Ovary (tissue), 10 donors: ENCODE data around the gene ZNF658. TPM values are rescaled to one million over a fixed set of nuclear protein-coding genes. Genes with fewer than 3 reads are reported as not detected.
"Not testable (repeated sequence)": the region's sequence is repeated elsewhere in the genome, so short reads cannot be mapped to it uniquely, and the experiment has no call there.

Source experiments
- DNase-seq, 5 donors: peaks; one replicate each; pipeline ENCODE4 v3.0.0-alpha.2; 2019 to 2020
- H3K27ac ChIP-seq, 2 donors: fragments of 200-600 bp; one replicate each; pipeline versions ENCODE4 v1.5.1 to v1.8.0; 2019 to 2022
- H3K27me3 ChIP-seq: fragments of 200-600 bp; one replicate; pipeline ENCODE4 v1.8.0; 2022
- H3K36me3 ChIP-seq: fragments of 200-600 bp; sonication (generic); one replicate; pipeline ENCODE4 v1.5.1; 2019
- H3K4me1 ChIP-seq: one replicate; pipeline ENCODE4 v1.8.1; 2013; ENCODE audit warnings: mild to moderate bottlenecking, moderate library complexity; ENCODE audit not compliant: insufficient read depth
- H3K4me3 ChIP-seq: fragments of 200-600 bp; sonication (generic); one replicate; pipeline ENCODE4 v1.5.1; 2017
- H3K9me3 ChIP-seq, 2 donors: fragments of 200-600 bp in 1 of 2; sonication (generic) in 1 of 2; one replicate each; pipeline versions ENCODE4 v1.5.1 to v1.8.1; 2013 to 2019; ENCODE audit warnings: mild to moderate bottlenecking in 1 of 2, moderate library complexity in 1 of 2
- WGBS, 3 donors: extraction: QIAGEN DNeasy Blood & Tissue Kit in 1 of 3; methylation state at CpG; one replicate each; pipeline versions ENCODE4 v1.1.5 to v1.1.7; 2013 to 2017; 5-methylcytosine and 5-hydroxymethylcytosine counted together
- intact Hi-C, 4 donors: fragments of 100-400 bp; cut with DNase I; formaldehyde crosslinking; loops; one replicate each; pipeline versions ENCODE4 v1.11.0 to v1.15.1; 2022 to 2023
- long read RNA-seq, 3 donors: library from polyadenylated mRNA in 2 of 3; unstranded in 2 of 3; transcript quantifications; one replicate each; pipeline ENCODE4 v2.0.0 and lab custom pipeline, GENCODE V29; 2021 to 2026
- polyA plus RNA-seq, 2 donors: library from polyadenylated mRNA; stranded (reverse); fragments of 200-250 nt in 1 of 2; fragments of 350-450 nt in 1 of 2; fragmentation: Illumina TruSeq in 1 of 2; extraction: RNeasy Lipid Tissue Mini Kit (QIAGEN cat#74804) in 1 of 2; gene quantifications; one replicate each; pipeline ENCODE4 v1.2.3, GENCODE V29; 2013 to 2014
- total RNA-seq, 7 donors: library from RNA; depleted of rRNA in 2 of 7; stranded (reverse); fragments of >200 nt in 2 of 7; fragmentation: NEBNext Ultra II Directional in 3 of 7; extraction: Animal tissue kit (Norgen Biotek cat#: 25700) in 3 of 7; gene quantifications; one replicate each; pipeline versions ENCODE4 v1.1.0 to v1.2.4, GENCODE V29; 2016 to 2023
- donor health status: DM: no; HTN: no; CAD: no; lungs with moderate emphysema.
- donor health status: DM: no; HTN: no; CAD: no.
- donor health status: Bipolar disorder and iron deficiency.
- donor health status: DM: yes; HTN: yes; CAD: no.
- donor health status: DM: no; HTN: no; CAD: no.
- donor health status: DM: yes; HTN: yes; CAD: no.

The ZNF658 gene
- 10 to 100 TPM in 2 of 7 donors, 1 to 10 TPM in 5; 5.9 to 11.7 (median 7.6) TPM for total RNA-seq
- polyA plus RNA-seq: 1 to 10 TPM; 3.1 to 3.6 TPM
- long read RNA-seq, donor 1, full-length matches to known transcripts: 3 of 7 reads
- long read RNA-seq, donor 1, partial matches to known transcripts: 0 of 7 reads
- long read RNA-seq, donor 1, other reads (novel, unspliced or antisense): 4 of 7 reads
- long read RNA-seq, donor 2, full-length matches to known transcripts: 2 of 2 reads
- long read RNA-seq, donor 2, partial matches to known transcripts: 0 of 2 reads
- long read RNA-seq, donor 2, other reads (novel, unspliced or antisense): 0 of 2 reads
- long read RNA-seq, donor 3, full-length matches to known transcripts: 1 of 2 reads
- long read RNA-seq, donor 3, partial matches to known transcripts: 0 of 2 reads
- long read RNA-seq, donor 3, other reads (novel, unspliced or antisense): 1 of 2 reads

GRCh38 chr9:66900490-66901131 is at the start of gene ZNF658:
Gene ZNF658, plus strand, starts transcription at chr9:66900725. Its CDS starts 2,837 bp downstream, at chr9:66903562.
- intact Hi-C loops: not testable (repeated sequence)

GRCh38 chr9:66861732-66862131 is 38.8 kb upstream of the ZNF658 start:
- no CpG with 5 or more reads among the region's 4 CpGs for WGBS, 3 donors
- intact Hi-C loops, H3K36me3 ChIP-seq, H3K4me1 ChIP-seq, H3K27me3 ChIP-seq, H3K9me3 ChIP-seq, H3K4me3 ChIP-seq, H3K27ac ChIP-seq, DNase-seq: not testable (repeated sequence)

More at GRCh38 chr9:66900490-66901131, at the start of gene ZNF658:
- DNase-seq: peak; percentile 81 to 87 (median 86)
- WGBS, 3 donors: 0% methylated on average over 39 to 42 of the region's 46 CpGs
- H3K36me3 ChIP-seq, H3K27me3 ChIP-seq, H3K9me3 ChIP-seq, H3K4me1 ChIP-seq: not testable (repeated sequence)
- Histone ChIP-seq H3K27ac (peak within 1 kb of the TSS; percentile 49 to 63), H3K4me3 (peak within 1 kb of the TSS; percentile 51)

GRCh38 chr9:66868660-66869059 is 31.9 kb upstream of the ZNF658 start:
- WGBS, 3 donors: 87 to 89% (median 87%) methylated on average over 2 of the region's 3 CpGs
- intact Hi-C loops: not testable (repeated sequence)

DNA sequence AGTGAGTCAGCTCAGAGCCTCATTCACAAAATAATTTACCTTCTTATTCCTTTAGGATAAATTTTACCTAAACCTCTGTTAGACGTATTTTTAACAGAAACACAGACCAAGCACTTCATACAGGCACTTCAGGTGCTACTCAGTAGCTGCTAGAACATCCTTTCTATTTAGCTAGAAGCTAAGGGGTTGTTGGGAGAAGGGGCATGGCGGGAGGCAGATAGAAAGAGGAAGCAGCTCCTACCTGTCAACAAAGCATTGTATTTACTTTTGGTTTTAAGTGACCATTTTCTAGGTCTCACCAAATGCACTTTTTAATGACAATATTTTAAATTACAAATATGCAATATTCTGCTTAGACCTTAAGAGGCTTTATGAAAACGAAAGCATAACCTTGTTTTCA is 19.9 kb upstream of the ZNF658 start:
- WGBS, 3 donors: 43 to 78% (median 65%) methylated on average over 3 of the region's 3 CpGs
- H3K27me3 ChIP-seq, H3K27ac ChIP-seq, DNase-seq, H3K4me3 ChIP-seq, intact Hi-C loops, H3K9me3 ChIP-seq, H3K4me1 ChIP-seq, H3K36me3 ChIP-seq: not testable (repeated sequence)

More at GRCh38 chr9:66868660-66869059, 31.9 kb upstream of the ZNF658 start:
- H3K4me3 ChIP-seq, H3K4me1 ChIP-seq, H3K27me3 ChIP-seq, H3K27ac ChIP-seq, H3K9me3 ChIP-seq, H3K36me3 ChIP-seq, DNase-seq: not testable (repeated sequence)

GRCh38 chr9:66881847-66882246 is 18.7 kb upstream of the ZNF658 start:
- H3K4me3 ChIP-seq, H3K36me3 ChIP-seq, H3K27ac ChIP-seq, H3K9me3 ChIP-seq, DNase-seq, intact Hi-C loops, H3K27me3 ChIP-seq, H3K4me1 ChIP-seq: not testable (repeated sequence)
- 88 to 96% (median 92%) methylated on average over 3 of the region's 3 CpGs for WGBS, 3 donors

DNA sequence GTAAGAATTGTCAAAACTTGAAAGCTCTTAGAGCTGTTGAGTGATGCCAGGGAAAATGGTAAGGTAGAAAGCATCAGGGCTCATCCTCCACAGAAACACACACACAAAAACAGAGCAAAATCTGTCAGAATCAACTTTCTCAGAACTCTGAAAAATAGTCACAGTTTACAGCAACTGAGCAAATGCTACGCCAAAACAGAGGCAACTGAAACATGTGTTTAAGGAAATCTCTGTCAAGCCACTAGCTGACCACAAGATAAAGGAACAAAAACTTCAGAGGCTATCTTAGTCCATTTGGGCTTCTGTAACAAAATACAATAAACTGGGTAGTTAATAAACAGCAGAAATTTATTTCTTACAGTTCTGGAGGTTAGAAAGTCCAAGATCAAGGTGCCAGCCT is 10.2 kb upstream of the ZNF658 start:
- WGBS, 3 donors: 57 to 100% (median 79%) methylated on average over 1 of the region's 1 CpG
- H3K36me3 ChIP-seq, DNase-seq, H3K4me1 ChIP-seq, intact Hi-C loops, H3K9me3 ChIP-seq, H3K4me3 ChIP-seq, H3K27me3 ChIP-seq, H3K27ac ChIP-seq: not testable (repeated sequence)

DNA sequence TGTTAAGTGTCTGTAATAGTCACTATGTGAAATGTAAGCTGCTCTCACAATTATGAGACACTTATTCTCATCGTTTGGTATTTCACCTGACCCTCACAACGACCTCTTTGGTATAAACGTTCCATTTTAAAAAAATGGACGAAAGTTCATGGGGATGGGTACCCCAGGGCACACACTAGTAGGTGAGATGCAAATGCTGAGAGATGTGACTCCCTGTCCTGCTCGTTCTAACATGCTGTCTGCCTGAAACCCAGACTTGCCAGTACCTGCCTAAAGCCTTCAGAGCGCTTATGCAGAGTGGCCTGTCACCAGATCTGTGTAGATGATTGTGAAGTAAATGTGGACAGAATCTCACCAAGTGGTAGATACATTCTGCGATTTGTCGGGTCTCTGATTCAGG is 616 bp downstream of the ZNF658 start:
- Histone ChIP-seq H3K4me3 (peak overlapping the region; percentile 51), H3K27ac (peak overlapping the region; percentile 49 to 63)
- H3K27me3 ChIP-seq, H3K9me3 ChIP-seq, H3K4me1 ChIP-seq, DNase-seq, H3K36me3 ChIP-seq, intact Hi-C loops: not testable (repeated sequence)
- WGBS, 3 donors: 8 to 13% (median 10%) methylated on average over 6 of the region's 8 CpGs

- H3K36me3 ChIP-seq, intact Hi-C loops, H3K4me3 ChIP-seq, H3K27ac ChIP-seq, H3K9me3 ChIP-seq, H3K27me3 ChIP-seq, DNase-seq, H3K4me1 ChIP-seq: not testable (repeated sequence)
- 90 to 99% (median 97%) methylated on average over 2 of the region's 2 CpGs for WGBS, 3 donors
These were observed 9.0 kb downstream of the ZNF658 start for GRCh38 chr9:66909560-66909959.

DNA sequence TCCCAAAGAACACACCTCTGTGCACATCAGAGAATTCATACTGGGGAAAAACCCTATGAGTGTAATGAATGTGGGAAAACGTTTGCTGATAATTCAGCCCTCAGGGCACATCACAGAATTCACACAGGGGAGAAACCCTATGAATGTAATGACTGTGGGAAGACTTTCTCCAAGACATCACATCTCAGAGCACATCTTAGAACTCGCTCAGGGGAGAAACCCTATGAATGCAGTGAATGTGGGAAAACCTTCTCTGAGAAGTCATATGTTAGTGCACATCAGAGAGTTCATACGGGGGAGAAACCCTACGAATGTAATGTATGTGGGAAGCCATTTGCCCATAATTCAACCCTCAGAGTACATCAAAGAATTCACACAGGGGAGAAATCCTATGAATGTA is 19.5 kb downstream of the ZNF658 start:
- intact Hi-C loops, H3K9me3 ChIP-seq, H3K4me3 ChIP-seq, H3K4me1 ChIP-seq, H3K27ac ChIP-seq, H3K27me3 ChIP-seq, H3K36me3 ChIP-seq, DNase-seq: not testable (repeated sequence)
- 91 to 94% (median 93%) methylated on average over 3 to 4 of the region's 4 CpGs for WGBS, 3 donors

GRCh38 chr9:66936194-66936870 is 35.8 kb downstream of the ZNF658 start:
- DNase-seq, H3K27ac ChIP-seq, H3K27me3 ChIP-seq, intact Hi-C loops, H3K9me3 ChIP-seq, H3K4me1 ChIP-seq, H3K36me3 ChIP-seq, H3K4me3 ChIP-seq: not testable (repeated sequence)
- WGBS, 3 donors: no CpG with 5 or more reads among the region's 1 CpG

- H3K27me3 ChIP-seq, intact Hi-C loops, H3K27ac ChIP-seq, H3K4me3 ChIP-seq, H3K36me3 ChIP-seq, H3K9me3 ChIP-seq, DNase-seq, H3K4me1 ChIP-seq: not testable (repeated sequence)
- 53 to 83% (median 80%) methylated on average over 2 to 3 of the region's 3 CpGs for WGBS, 3 donors
These were observed 37.1 kb downstream of the ZNF658 start for GRCh38 chr9:66937662-66938061.
